B cell (primary cell): ENCODE data around the gene VAV3.

Experiments
- EZH2 ChIP-seq: IDR thresholded peaks from 2 replicates; pipeline ENCODE4 v1.6.1; 2012; ENCODE audit warnings: borderline replicate concordance, low read depth, mild to moderate bottlenecking, moderate library complexity, low read length; ENCODE audit not compliant: insufficient read depth, poor library complexity, severe bottlenecking
- TF ChIP-seq, protein P1 (sequence below): fragments of 200-600 bp; IDR thresholded peaks from one replicate; pipeline ENCODE4 v1.8.0; 2022; ENCODE audit warnings: antibody characterized with exemption, mild to moderate bottlenecking

GRCh38 chr1:107946794-107947193 lies 18.2 kb downstream of the VAV3 start:
- TF ChIP-seq, protein P1, sequence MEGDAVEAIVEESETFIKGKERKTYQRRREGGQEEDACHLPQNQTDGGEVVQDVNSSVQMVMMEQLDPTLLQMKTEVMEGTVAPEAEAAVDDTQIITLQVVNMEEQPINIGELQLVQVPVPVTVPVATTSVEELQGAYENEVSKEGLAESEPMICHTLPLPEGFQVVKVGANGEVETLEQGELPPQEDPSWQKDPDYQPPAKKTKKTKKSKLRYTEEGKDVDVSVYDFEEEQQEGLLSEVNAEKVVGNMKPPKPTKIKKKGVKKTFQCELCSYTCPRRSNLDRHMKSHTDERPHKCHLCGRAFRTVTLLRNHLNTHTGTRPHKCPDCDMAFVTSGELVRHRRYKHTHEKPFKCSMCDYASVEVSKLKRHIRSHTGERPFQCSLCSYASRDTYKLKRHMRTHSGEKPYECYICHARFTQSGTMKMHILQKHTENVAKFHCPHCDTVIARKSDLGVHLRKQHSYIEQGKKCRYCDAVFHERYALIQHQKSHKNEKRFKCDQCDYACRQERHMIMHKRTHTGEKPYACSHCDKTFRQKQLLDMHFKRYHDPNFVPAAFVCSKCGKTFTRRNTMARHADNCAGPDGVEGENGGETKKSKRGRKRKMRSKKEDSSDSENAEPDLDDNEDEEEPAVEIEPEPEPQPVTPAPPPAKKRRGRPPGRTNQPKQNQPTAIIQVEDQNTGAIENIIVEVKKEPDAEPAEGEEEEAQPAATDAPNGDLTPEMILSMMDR = no peak
- no peak for TF ChIP-seq EZH2
